ENCODE measurements around the gene STON2. TPM values are rescaled to one million over a fixed set of nuclear protein-coding genes. Genes with fewer than 3 reads are reported as not detected.

Gene STON2
- total RNA-seq, 1 donor from 2014 or later, result 24.0 TPM

DNA sequence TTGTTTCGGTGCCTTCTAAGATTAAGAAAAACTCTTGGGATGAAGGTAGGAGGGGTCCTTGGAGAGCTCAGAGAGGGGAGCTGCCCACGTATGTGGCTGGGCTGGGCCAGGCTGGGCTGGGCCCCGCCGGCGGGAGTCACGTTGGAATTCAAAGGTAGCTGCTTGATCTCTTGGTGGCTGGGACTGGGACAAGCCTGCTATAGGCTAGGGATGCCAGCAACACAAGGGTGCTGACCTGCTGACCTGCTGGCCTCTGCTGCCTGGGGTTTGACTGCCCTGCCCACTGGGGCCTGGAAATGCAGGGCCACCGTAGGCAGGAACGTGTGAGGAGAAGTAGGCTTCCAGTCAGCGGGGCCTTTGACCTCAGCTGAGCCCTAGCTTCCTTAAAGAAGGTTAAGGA, 126.6 kb downstream of the STON2 start:
- Mint-ChIP-seq H3K9me3 (peaks cover 2% of the 10 kb centered on the region), H3K4me1 (peaks cover 49% of the 10 kb centered on the region), H3K36me3 (ENCODE audit: low read depth) (peaks cover 11% of the 10 kb centered on the region), H3K4me3 (no peak overlapping the region), H3K27ac (ENCODE audit: unreplicated experiment) (no peak overlapping the region), H3K27me3 (ENCODE audit: low read depth) (no peaks in the 10 kb centered on the region)
- TF ChIP-seq, protein P1, sequence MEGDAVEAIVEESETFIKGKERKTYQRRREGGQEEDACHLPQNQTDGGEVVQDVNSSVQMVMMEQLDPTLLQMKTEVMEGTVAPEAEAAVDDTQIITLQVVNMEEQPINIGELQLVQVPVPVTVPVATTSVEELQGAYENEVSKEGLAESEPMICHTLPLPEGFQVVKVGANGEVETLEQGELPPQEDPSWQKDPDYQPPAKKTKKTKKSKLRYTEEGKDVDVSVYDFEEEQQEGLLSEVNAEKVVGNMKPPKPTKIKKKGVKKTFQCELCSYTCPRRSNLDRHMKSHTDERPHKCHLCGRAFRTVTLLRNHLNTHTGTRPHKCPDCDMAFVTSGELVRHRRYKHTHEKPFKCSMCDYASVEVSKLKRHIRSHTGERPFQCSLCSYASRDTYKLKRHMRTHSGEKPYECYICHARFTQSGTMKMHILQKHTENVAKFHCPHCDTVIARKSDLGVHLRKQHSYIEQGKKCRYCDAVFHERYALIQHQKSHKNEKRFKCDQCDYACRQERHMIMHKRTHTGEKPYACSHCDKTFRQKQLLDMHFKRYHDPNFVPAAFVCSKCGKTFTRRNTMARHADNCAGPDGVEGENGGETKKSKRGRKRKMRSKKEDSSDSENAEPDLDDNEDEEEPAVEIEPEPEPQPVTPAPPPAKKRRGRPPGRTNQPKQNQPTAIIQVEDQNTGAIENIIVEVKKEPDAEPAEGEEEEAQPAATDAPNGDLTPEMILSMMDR (conservative IDR thresholded peaks at IDR 0.05), result no peak
- no peak for DNase-seq (ENCODE audit: low read depth, low spot score)

DNA sequence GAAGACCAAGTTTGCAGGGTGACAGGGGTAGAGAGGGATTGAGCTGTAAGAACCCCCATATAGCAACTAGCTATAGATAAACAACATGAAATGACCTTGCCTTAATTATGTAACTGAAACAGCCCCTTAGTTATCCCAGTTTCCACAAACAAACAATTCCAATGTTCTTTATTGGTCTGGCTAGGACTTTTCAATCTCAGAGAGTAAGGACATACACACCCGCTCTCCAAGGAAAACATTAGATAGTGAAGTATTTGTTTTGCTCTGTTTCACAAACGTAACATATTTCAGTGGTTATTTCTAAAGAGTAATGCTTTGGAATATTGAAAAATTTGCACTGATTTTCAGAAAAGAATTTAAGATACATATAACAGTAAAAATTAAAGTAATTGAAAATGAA, 127.8 kb downstream of the STON2 start:
- DNase-seq (ENCODE audit: low read depth, low spot score), result no peak
- Mint-ChIP-seq H3K9me3 (no peaks in the 10 kb centered on the region), H3K4me3 (no peak overlapping the region), H3K36me3 (ENCODE audit: low read depth) (peaks cover under 1% of the 10 kb centered on the region), H3K4me1 (peaks cover 46% of the 10 kb centered on the region), H3K27ac (ENCODE audit: unreplicated experiment) (no peak overlapping the region), H3K27me3 (ENCODE audit: low read depth) (no peaks in the 10 kb centered on the region)
- TF ChIP-seq, protein P1 (conservative IDR thresholded peaks at IDR 0.05), result no peak

DNA sequence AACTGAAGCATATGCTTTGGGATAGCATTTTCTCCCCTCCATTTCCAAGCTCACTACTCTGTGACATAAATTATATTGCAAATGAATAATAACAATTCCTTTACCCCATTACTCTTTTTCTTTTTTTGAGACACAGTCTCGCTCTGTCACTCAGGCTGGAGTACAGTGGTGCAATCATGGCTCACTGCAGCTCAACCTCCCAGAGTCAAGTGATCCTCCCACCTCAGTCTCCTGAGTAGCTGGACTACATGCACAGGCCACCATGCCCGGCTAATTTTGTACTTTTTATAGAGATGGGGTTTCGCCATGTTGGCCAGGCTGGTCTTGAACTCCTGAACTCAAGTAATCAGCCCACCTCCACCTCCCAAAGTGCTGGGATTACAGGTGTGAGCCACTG, 130.1 kb downstream of the STON2 start:
- Mint-ChIP-seq H3K4me1 (peaks cover 28% of the 10 kb centered on the region), H3K27ac (ENCODE audit: unreplicated experiment) (no peak overlapping the region), H3K4me3 (no peak overlapping the region)

DNA sequence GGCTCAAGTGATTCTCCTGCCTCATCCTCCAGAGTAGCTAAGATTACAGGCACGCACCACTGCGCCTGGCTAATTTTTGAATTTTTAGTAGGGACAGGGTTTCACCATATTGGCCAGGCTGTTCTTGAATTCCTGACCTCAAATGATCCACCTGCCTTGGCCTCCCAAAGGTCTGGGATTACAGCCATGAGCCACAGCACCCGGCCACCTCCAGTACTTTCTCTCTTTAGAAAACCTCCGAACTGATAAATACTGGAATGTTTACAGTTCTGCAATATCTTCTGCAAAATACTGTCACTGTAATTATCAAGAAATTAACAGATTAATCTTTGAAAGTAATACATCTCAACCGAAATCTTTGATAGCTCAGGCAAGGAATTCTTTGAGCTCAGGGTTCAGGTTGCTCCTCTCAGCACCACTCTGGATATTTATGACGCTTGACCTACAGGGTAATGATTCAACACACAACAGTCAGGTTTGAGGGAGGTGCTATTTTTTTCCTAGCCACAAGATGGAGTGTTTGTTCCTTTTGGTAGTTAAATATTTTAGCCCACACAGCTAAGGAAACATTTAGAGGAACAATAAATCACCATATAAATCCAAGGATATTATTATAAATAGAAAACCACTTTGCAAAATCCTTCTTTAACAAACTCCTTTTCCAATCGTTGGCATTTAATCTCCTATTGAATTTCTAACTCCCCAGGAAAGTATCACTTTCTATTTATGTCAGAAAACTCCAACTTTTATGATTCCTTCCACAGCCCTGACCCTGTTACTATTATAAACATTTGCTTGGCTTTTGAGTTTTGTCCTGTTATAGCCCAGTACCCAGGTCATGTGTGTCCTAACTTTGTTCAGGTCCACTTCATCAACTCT, 130.8 kb downstream of the STON2 start:
- H3K36me3 Mint-ChIP-seq (ENCODE audit: low read depth), result no peaks in the 10 kb centered on the region
- TF ChIP-seq, protein P1 (conservative IDR thresholded peaks at IDR 0.05), result peak; percentile 88
- H3K27ac Mint-ChIP-seq (ENCODE audit: unreplicated experiment), result no peak overlapping the region
- DNase-seq (ENCODE audit: low read depth, low spot score), result peak; percentile 22
- no peaks in the 10 kb centered on the region for H3K27me3 Mint-ChIP-seq (ENCODE audit: low read depth)
- H3K4me1 Mint-ChIP-seq, result peaks cover 29% of the 10 kb centered on the region
- H3K9me3 Mint-ChIP-seq, result no peaks in the 10 kb centered on the region
- no peak overlapping the region for H3K4me3 Mint-ChIP-seq

More for the DNA sequence above, 130.1 kb downstream of the STON2 start:
- Mint-ChIP-seq H3K27me3 (ENCODE audit: low read depth) (no peaks in the 10 kb centered on the region), H3K9me3 (no peaks in the 10 kb centered on the region), H3K36me3 (ENCODE audit: low read depth) (no peaks in the 10 kb centered on the region)
- no peak for DNase-seq (ENCODE audit: low read depth, low spot score)
- TF ChIP-seq, protein P1 (conservative IDR thresholded peaks at IDR 0.05), result no peak

DNA sequence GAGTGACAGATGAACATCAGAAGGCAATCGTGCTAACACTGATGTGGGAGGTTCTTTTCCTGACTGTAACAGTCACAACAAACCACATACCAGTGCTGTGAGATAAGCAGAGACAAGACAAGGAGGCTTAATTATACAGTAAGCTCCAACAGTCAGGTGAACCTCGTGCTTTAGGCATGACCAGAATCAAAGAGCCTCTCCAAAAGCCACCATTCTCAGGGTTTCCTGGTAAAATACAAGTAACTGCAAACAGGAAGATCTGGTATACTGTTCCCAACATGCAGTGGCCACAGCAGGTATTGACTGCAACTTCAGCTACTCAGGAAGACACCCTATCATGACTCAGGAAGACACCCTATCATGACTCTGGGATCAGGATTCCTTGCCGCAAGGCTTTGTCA, 132.1 kb downstream of the STON2 start:
- Mint-ChIP-seq H3K4me3 (no peak overlapping the region), H3K36me3 (ENCODE audit: low read depth) (no peaks in the 10 kb centered on the region), H3K27ac (ENCODE audit: unreplicated experiment) (no peak overlapping the region), H3K9me3 (no peaks in the 10 kb centered on the region), H3K4me1 (peaks cover 30% of the 10 kb centered on the region), H3K27me3 (ENCODE audit: low read depth) (no peaks in the 10 kb centered on the region)
- TF ChIP-seq, protein P1 (conservative IDR thresholded peaks at IDR 0.05), result peak; percentile 28
- no peak for DNase-seq (ENCODE audit: low read depth, low spot score)
